WTC11 (cell line): ENCODE measurements around the gene LBX1. TPM values are rescaled to one million over a fixed set of nuclear protein-coding genes. Genes with fewer than 3 reads are reported as not detected.

Experiments
- ATAC-seq: fragments of 200-7000 bp; cut with Tn5 transposase; 2 replicates; pipeline ENCODE4 v1.10.0; 2021; ENCODE audit warnings: mild to moderate bottlenecking, moderate library complexity
- CTCF ChIA-PET: fragments of 300-600 bp; sonication (Branson Sonifier 250); formaldehyde crosslinking; loops from one replicate; lab custom pipeline; 2021; ENCODE audit warnings: antibody characterized with exemption; lab: Charles Lee
- POLR2A ChIA-PET: fragments of 350-600 bp; sonication (Branson Sonifier 250); formaldehyde crosslinking; loops from one replicate; lab custom pipeline; 2021; ENCODE audit warnings: antibody characterized with exemption; lab: Charles Lee
- DNase-seq: peaks from one replicate; pipeline ENCODE4 v3.0.0; 2021; ENCODE audit warnings: low spot score
- H3K27ac Mint-ChIP-seq: 2 replicates; pipeline ENCODE4 v1.8.0; 2021; ENCODE audit warnings: mixed read lengths
- H3K27me3 Mint-ChIP-seq: 2 replicates; pipeline ENCODE4 v1.8.0; 2021; ENCODE audit warnings: low read depth, mild to moderate bottlenecking, moderate library complexity, mixed read lengths
- H3K36me3 Mint-ChIP-seq: 2 replicates; pipeline ENCODE4 v1.8.0; 2021; ENCODE audit warnings: mixed read lengths
- H3K4me1 Mint-ChIP-seq: 2 replicates; pipeline ENCODE4 v1.8.0; 2022; ENCODE audit warnings: mixed read lengths
- H3K4me3 Mint-ChIP-seq: 2 replicates; pipeline ENCODE4 v1.8.0; 2021; ENCODE audit warnings: mild to moderate bottlenecking, moderate library complexity, mixed read lengths
- H3K9me3 Mint-ChIP-seq: 2 replicates; pipeline ENCODE4 v1.8.0; 2021; ENCODE audit warnings: mixed read lengths
- ESRRA ChIP-seq: sonication (generic); formaldehyde crosslinking; IDR thresholded peaks from 2 replicates; pipeline ENCODE4 v1.8.1; 2022; ENCODE audit warnings: mild to moderate bottlenecking, missing genetic modification reagents, borderline replicate concordance
- NFE2L1 ChIP-seq: sonication (generic); formaldehyde crosslinking; IDR thresholded peaks from 2 replicates; pipeline ENCODE4 v1.8.1; 2023; ENCODE audit warnings: missing genetic modification reagents
- RORB ChIP-seq: fragments of 250-450 bp; sonication (Bioruptor Pico); IDR thresholded peaks from 2 replicates; pipeline ENCODE4 v1.9.0; 2021; ENCODE audit warnings: mild to moderate bottlenecking
- SMAD3 ChIP-seq: sonication (generic); formaldehyde crosslinking; IDR thresholded peaks from 2 replicates; pipeline ENCODE4 v1.8.0; 2022; ENCODE audit warnings: missing genetic modification reagents, mild to moderate bottlenecking, borderline replicate concordance
- SOX15 ChIP-seq: fragments of 250-450 bp; sonication (Bioruptor Pico); IDR thresholded peaks from 2 replicates; pipeline ENCODE4 v1.9.0; 2021; ENCODE audit warnings: mild to moderate bottlenecking
- TP53 ChIP-seq: sonication (generic); formaldehyde crosslinking; IDR thresholded peaks from 2 replicates; pipeline ENCODE4 v1.8.1; 2023; ENCODE audit warnings: mild to moderate bottlenecking, missing genetic modification reagents
- ZNF138 ChIP-seq: sonication (generic); formaldehyde crosslinking; conservative IDR thresholded peaks from 2 replicates; pipeline ENCODE4 v1.8.1; 2022; ENCODE audit warnings: mild to moderate bottlenecking, moderate library complexity, missing genetic modification reagents
- ZNF423 ChIP-seq: fragments of 250-450 bp; sonication (Bioruptor Pico); IDR thresholded peaks from 2 replicates; pipeline ENCODE4 v2.1.2; 2022; ENCODE audit warnings: mild to moderate bottlenecking, moderate library complexity
- total RNA-seq: library from RNA; stranded (reverse); gene quantifications from 3 replicates; pipeline ENCODE4 v1.2.3, GENCODE V29; 2021
- TF ChIP-seq, protein P1 (sequence below): fragments of 250-450 bp; sonication (Bioruptor Pico); IDR thresholded peaks from 2 replicates; pipeline ENCODE4 v1.9.0; 2021; ENCODE audit warnings: moderate library complexity, mild to moderate bottlenecking, inconsistent platforms, borderline replicate concordance

The LBX1 gene
- total RNA-seq, 1 experiment from 2014 or later: not detected

DNA sequence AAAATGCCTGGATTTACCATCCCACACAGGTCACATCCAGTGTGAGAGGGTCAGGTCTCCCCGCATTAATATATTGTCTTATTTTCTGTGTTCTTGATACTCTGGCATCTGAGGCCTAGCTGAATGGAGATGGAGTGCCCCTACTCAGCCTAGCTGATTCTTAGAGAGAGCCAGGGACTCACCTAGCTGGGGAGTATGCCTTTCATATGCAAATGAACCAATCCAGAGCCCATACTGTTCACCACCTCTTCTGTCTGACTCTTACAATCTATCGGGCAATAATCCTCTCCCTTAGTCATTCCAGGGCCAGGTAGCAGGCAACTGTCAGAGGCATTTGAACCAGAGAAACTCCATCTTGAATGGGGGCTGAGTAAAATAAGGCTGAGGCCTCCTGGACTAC, 46.3 kb downstream of the LBX1 start:
- Mint-ChIP-seq H3K9me3 (peaks cover 14% of the 10 kb centered on the region), H3K36me3 (0 out of 2 replicates have a peak, but pooled peaks cover 3% of the 10 kb centered on the region), H3K27ac (no peak overlapping the region), H3K27me3 (no peaks in the 10 kb centered on the region; the same call in none of the 2 replicates), H3K4me3 (no peak overlapping the region), H3K4me1 (peaks cover 21% of the 10 kb centered on the region)
- DNase-seq (no peak), ATAC-seq (peak; percentile 100)
- CTCF ChIA-PET: interaction anchor here (0.6 to 2.2 kb wide), 8 partner anchors 21 to 107 kb away, joined by 3 to 11 read pairs (median 4); no protein-coding TSS in a partner anchor
- TF ChIP-seq SOX15 (CRISPR knock-in tag): no peak
- no peak for TF ChIP-seq RORB
- TF ChIP-seq, protein P1, sequence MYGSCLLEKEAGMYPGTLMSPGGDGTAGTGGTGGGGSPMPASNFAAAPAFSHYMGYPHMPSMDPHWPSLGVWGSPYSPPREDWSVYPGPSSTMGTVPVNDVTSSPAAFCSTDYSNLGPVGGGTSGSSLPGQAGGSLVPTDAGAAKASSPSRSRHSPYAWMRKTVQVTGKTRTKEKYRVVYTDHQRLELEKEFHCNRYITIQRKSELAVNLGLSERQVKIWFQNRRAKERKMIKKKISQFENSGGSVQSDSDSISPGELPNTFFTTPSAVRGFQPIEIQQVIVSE (CRISPR knock-in tag): no peak
- TF ChIP-seq SMAD3 (CRISPR knock-in tag): no peak
- TF ChIP-seq NFE2L1 (CRISPR knock-in tag): no peak
- no peak for TF ChIP-seq ESRRA (CRISPR knock-in tag)
- TF ChIP-seq TP53 (CRISPR knock-in tag): no peak
- no peak for TF ChIP-seq ZNF138 (CRISPR knock-in tag)
- 0 out of 2 replicates have a peak, but pooled peaks have one; percentile 7 for TF ChIP-seq ZNF423 (CRISPR knock-in tag)
- POLR2A ChIA-PET: interaction anchor here (1.2 kb wide), 1 partner anchor 140 kb away, joined by 3 read pairs; no protein-coding TSS in a partner anchor

Other genes starting within 250 kb of the LBX1 start
- 81.0 to 91.3 TPM (median 85.9 TPM) in 3 replicates for gene MRPL43, start 242.0 kb downstream of the LBX1 start, total RNA-seq
- 24.5 to 28.2 TPM (median 26.2 TPM) in 3 replicates for gene TWNK, start 241.9 kb downstream of the LBX1 start, total RNA-seq
- gene LZTS2, start 229.7 kb downstream of the LBX1 start, total RNA-seq: 84.6 to 93.1 TPM (median 91.1 TPM) in 3 replicates
- gene PDZD7, start 198.3 kb downstream of the LBX1 start, total RNA-seq: 1.9 to 2.7 TPM (median 2.6 TPM) in 3 replicates
- gene SFXN3, start 198.2 kb downstream of the LBX1 start, total RNA-seq: 2.5 to 5.6 TPM (median 3.2 TPM) in 3 replicates
- gene KAZALD1, start 167.5 kb downstream of the LBX1 start, total RNA-seq: 9.6 to 19.2 TPM (median 10.2 TPM) in 3 replicates
- 2.1 to 4.6 TPM (median 2.3 TPM) in 3 replicates for gene TLX1, start 98.2 kb downstream of the LBX1 start, total RNA-seq
- 20.6 to 22.4 TPM (median 22.2 TPM) in 3 replicates for gene BTRC, start 124.7 kb upstream of the LBX1 start, total RNA-seq